Thoracic aorta (tissue), 2 donors: ENCODE measurements around the gene INF2. TPM values are rescaled to one million over a fixed set of nuclear protein-coding genes. Genes with fewer than 3 reads are reported as not detected.
"Not testable (repeated sequence)": the region's sequence is repeated elsewhere in the genome, so short reads cannot be mapped to it uniquely, and the experiment has no call there.

Experiments
- ATAC-seq: fragments of 150-250 bp; one replicate; pipeline ENCODE4 v1.8.0; 2017; ENCODE audit warnings: low read depth; ENCODE audit not compliant: insufficient number of reproducible peaks, low FRiP score
- DNase-seq: peaks from one replicate; pipeline ENCODE4 v3.0.0-alpha.2; 2020; ENCODE audit warnings: low spot score
- H3K27ac ChIP-seq, 2 donors: fragments of 200-600 bp; sonication (generic); 1 replicate in 1 of 2; 2 replicates in 1 of 2; pipeline ENCODE4 v1.5.1; 2016; ENCODE audit warnings: mild to moderate bottlenecking in 2 of 2, moderate library complexity in 2 of 2
- H3K27me3 ChIP-seq: fragments of 200-600 bp; sonication (generic); replicated peaks from 2 replicates; pipeline ENCODE4 v1.6.0; 2016; ENCODE audit warnings: mild to moderate bottlenecking; ENCODE audit not compliant: insufficient read depth
- H3K36me3 ChIP-seq: fragments of 200-600 bp; sonication (generic); one replicate; pipeline ENCODE4 v1.5.1; 2016
- H3K4me1 ChIP-seq, 2 donors: fragments of 200-600 bp; sonication (generic); 1 replicate in 1 of 2; 2 replicates in 1 of 2; pipeline versions ENCODE4 v1.5.1 to v1.6.0; 2016; ENCODE audit warnings: low read depth in 2 of 2, mild to moderate bottlenecking in 1 of 2; ENCODE audit not compliant: control insufficient read depth in 1 of 2
- H3K4me3 ChIP-seq: fragments of 200-600 bp; sonication (generic); 2 replicates; pipeline ENCODE4 v1.5.1; 2016; ENCODE audit warnings: mild to moderate bottlenecking
- H3K9me3 ChIP-seq: fragments of 200-600 bp; sonication (generic); 2 replicates; pipeline ENCODE4 v1.5.1; 2016
- total RNA-seq, 2 donors: library from RNA; depleted of rRNA; stranded (reverse); fragments of >200 nt; gene quantifications; one replicate each; pipeline versions ENCODE4 v1.1.0 to v1.2.3, GENCODE V29; 2016
- TF ChIP-seq, protein P1 (sequence below): fragments of 200-600 bp; sonication (generic); IDR thresholded peaks from one replicate; pipeline ENCODE4 v1.5.1; 2019; ENCODE audit warnings: antibody characterized with exemption

INF2 gene
- total RNA-seq, 2 donors from 2014 or later, result 124 to 162 TPM

DNA sequence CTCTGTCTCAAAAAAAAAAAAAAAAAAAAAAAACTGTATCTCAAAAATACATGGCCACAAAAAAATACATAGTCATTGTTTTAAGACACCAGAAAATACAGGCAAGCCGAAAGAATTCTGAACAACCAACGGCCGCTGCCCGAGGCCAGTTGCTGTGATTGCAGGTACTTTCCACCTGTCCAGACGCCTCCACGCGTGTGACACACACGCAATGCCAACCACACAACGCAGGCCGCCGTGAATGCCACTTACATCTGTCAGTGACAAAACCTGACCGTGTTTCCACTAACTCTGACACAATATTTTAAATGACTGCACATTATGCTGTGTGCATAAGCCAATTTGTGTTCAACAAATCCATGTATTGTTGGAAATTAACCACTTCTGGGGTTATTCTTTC is 22.4 kb upstream of the INF2 start:
- no peaks in the 10 kb centered on the region for H3K9me3 ChIP-seq
- H3K4me3 ChIP-seq, result no peak overlapping the region
- H3K4me1 ChIP-seq, result peaks cover 0 to 4% of the 10 kb centered on the region in 2 donors
- H3K27ac ChIP-seq, result no peak overlapping the region
- TF ChIP-seq, protein P1, sequence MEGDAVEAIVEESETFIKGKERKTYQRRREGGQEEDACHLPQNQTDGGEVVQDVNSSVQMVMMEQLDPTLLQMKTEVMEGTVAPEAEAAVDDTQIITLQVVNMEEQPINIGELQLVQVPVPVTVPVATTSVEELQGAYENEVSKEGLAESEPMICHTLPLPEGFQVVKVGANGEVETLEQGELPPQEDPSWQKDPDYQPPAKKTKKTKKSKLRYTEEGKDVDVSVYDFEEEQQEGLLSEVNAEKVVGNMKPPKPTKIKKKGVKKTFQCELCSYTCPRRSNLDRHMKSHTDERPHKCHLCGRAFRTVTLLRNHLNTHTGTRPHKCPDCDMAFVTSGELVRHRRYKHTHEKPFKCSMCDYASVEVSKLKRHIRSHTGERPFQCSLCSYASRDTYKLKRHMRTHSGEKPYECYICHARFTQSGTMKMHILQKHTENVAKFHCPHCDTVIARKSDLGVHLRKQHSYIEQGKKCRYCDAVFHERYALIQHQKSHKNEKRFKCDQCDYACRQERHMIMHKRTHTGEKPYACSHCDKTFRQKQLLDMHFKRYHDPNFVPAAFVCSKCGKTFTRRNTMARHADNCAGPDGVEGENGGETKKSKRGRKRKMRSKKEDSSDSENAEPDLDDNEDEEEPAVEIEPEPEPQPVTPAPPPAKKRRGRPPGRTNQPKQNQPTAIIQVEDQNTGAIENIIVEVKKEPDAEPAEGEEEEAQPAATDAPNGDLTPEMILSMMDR, result no peak
- ATAC-seq (no peak), DNase-seq (no peak)
- no peaks in the 10 kb centered on the region for H3K36me3 ChIP-seq
- no peaks in the 10 kb centered on the region for H3K27me3 ChIP-seq

DNA sequence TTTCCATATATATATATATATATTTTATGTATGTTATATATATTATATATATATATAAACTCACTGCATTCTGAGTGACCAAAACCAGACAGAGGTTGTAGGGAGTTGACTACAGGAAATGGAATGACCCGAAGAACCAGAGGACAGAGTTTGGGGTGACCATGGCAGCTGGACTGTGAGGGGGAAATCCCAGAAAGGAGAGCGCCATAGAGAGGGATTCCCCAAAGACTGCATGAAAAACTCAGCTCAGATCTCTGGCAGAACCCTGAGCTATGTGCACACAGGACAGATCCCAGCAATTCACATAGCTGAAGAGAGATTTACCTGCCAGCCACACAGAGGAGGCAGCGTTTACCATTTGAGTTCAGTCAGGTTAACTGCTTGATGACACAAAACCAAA is 19.7 kb upstream of the INF2 start:
- H3K9me3 ChIP-seq, result no peaks in the 10 kb centered on the region
- TF ChIP-seq, protein P1, result no peak
- DNase-seq, result no peak
- H3K4me3 ChIP-seq, result no peak overlapping the region
- no peak for ATAC-seq
- H3K4me1 ChIP-seq, result peaks cover 0 to 4% of the 10 kb centered on the region in 2 donors
- H3K36me3 ChIP-seq, result no peaks in the 10 kb centered on the region
- H3K27ac ChIP-seq, result no peak overlapping the region
- no peaks in the 10 kb centered on the region for H3K27me3 ChIP-seq

DNA sequence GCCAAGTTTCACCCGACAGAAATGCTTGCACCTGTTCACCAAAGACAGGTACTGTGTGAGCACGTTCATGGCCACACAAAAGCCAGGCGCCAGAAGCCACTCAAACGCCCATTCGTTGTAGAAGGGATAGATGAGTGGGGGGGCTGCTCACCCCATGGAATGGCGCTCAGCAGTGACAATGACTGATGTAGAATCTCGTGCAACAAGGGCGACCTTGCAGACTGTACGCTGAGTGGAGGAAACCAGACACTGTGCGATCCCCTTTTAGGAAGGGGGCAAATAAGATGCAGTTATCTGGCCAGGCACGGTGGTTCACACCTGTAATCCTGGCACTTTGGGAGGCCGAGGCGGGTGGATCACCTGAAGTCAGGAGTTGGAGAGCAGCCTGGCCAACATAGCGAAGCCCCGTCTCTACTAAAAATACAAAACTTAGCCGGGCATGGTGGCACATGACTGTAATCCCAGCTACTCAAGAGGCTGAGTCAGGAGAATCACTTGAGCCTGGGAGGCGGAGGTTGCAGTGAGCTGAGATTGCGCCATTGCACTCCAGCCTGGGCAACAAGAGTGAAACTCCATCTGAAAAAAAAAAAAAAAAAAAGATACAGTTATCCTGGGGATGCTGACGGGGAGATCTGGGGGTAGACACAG is 18.0 kb upstream of the INF2 start:
- not testable (repeated sequence) for H3K9me3 ChIP-seq, H3K27ac ChIP-seq, H3K4me1 ChIP-seq, DNase-seq, H3K36me3 ChIP-seq, ATAC-seq, H3K27me3 ChIP-seq, H3K4me3 ChIP-seq

DNA sequence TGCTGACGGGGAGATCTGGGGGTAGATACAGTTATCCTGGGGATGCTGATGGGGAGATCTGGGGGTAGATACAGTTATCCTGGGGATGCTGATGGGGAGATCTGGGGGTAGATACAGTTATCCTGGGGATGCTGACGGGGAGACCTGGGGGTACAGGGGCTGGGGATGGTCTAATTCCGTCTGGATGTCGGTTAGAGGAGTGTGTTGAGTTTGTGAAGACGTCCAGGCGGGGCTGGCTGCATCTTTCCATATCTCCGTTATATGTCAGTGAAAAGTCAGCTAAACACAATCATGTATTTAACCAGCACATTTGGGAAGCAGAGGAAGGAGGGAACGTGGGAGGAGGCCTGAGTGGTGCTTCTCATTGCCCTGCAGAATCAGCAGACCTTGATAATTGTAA is 17.3 kb upstream of the INF2 start:
- not testable (repeated sequence) for H3K4me1 ChIP-seq, H3K4me3 ChIP-seq, DNase-seq, H3K27ac ChIP-seq, ATAC-seq, H3K27me3 ChIP-seq, H3K9me3 ChIP-seq, H3K36me3 ChIP-seq

DNA sequence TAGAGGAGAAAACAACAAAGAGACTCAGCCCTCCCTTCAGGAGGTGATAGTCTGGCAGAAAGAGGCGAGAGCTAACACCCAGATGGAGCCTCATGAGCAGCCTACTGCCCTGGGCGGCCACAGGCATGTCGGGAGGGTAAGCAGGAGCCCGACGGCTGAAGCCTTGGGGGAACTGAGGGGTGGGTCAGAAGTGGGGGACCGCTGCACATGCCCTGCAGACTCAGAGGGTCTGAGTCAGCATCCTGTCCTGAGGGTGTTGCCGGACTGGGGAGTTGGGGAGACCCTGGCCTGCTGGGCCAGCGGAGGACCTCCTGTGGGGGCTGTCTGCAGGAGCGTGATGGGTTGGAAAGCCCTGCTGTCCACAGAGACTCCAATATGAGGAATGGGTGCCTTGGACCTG is 15.9 kb upstream of the INF2 start:
- no peak for DNase-seq
- TF ChIP-seq, protein P1, result no peak
- Histone ChIP-seq H3K36me3 (no peaks in the 10 kb centered on the region), H3K27ac (no peak overlapping the region), H3K9me3 (no peaks in the 10 kb centered on the region), H3K27me3 (no peaks in the 10 kb centered on the region), H3K4me1 (peaks cover 10 to 15% of the 10 kb centered on the region in 2 donors), H3K4me3 (no peak overlapping the region)
- ATAC-seq, result no peak

DNA sequence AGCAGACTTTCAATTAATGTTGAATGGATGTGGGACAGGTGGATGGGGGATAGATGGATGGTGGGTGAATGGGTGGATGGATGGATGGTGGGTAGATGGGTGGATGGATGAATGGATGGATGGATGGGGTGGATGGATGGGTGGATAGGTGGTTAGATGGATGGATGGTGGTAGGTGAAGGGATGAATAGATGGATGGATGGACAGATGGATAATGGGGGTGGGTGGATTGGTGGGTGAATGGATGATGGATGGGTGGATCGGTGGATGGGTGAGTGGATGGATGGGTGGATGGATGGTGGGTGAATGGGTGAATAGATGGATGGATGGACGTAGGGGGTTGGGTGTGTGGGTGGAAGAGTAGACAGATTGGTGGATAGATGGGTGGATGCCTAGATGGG is 14.0 kb upstream of the INF2 start:
- H3K9me3 ChIP-seq, result no peaks in the 10 kb centered on the region
- no peaks in the 10 kb centered on the region for H3K27me3 ChIP-seq
- TF ChIP-seq, protein P1, result no peak
- DNase-seq, result no peak
- no peaks in the 10 kb centered on the region for H3K36me3 ChIP-seq
- H3K4me3 ChIP-seq, result no peak overlapping the region
- H3K27ac ChIP-seq, result no peak overlapping the region
- ATAC-seq, result no peak
- H3K4me1 ChIP-seq, result peaks cover 23 to 34% of the 10 kb centered on the region in 2 donors
